NCI-H146 (cell line): Measurements from ENCODE around the gene TEX53.

Experiments used
- DNase-seq: peaks from one replicate; lab custom pipeline; 2025; lab: John Stamatoyannopoulos, UW

Gene TEX53

DNA sequence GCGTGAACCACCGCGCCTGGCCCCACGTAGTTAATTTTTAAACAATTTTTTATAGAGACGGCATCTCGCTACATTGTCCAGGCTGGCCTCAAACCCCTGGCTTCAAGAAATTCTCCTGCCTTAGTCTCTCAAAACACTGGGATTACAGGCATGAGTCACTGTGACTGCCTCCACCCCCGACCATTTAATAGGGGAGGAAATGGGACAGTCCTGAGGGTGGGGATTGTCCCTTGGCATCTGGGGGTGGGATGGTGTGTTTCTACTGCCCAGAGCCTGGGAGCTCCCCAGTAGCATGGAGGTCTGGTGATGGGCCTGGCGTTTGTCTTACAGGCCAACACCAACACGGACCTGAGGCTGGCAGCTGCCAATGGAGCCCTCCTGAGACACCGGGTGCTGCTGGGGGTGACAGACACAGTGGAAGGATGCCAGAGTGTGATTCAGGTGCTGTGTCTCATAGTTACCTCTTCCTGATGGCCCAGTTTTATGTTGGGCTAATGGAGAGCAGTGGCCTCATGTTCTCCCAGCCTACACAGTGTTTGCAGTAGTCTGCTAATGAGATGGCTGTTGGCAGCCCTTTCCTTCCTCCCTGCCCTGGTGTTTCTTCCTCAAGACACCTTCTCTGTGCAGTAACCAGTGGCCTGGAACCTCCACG, 24.0 kb downstream of the TEX53 start:
- no peak for DNase-seq

DNA sequence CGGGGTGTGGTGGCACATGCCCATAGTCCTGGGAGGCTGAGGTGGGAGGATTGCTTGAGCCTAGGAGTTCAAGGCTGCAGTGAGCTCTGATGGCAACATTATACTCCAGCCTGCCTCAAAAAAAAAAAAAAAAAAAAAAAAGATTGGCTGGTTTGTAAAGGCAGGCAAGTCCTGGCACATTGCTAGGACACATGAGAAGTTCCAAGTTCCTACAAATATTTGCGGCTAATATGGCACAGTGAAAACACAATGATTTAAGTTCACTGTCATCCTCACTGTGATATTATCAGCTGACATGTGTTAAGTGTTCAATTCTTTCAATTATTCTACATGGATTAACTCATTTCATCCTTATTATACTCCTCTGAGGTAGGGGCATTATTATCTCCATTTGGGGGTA, 26.4 kb downstream of the TEX53 start:
- no peak for DNase-seq

- DNase-seq = no peak
These were observed 28.0 kb downstream of the TEX53 start for GRCh38 chr9:114629563-114630090.

DNA sequence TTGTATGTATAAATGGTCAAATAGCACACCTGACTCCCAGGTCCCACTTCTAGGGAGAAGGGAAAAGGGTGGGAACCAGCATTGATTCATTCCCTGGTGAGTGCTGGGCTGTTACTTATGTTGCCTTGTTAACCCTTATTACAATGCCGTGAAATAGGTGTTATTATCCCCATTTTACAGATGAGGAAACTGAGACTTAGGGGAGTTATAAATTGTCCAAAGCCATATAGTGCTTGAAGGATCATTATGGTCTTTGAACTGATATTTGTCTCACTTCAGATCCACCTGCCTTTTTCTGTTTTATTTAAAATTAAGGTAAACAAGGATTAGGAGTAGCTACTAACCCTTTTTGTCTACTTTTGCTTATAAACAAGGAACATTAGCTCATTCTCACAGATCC, 30.1 kb downstream of the TEX53 start:
- no peak for DNase-seq

GRCh38 chr9:114626415-114627020, 31.1 kb downstream of the TEX53 start:
- DNase-seq = no peak

DNA sequence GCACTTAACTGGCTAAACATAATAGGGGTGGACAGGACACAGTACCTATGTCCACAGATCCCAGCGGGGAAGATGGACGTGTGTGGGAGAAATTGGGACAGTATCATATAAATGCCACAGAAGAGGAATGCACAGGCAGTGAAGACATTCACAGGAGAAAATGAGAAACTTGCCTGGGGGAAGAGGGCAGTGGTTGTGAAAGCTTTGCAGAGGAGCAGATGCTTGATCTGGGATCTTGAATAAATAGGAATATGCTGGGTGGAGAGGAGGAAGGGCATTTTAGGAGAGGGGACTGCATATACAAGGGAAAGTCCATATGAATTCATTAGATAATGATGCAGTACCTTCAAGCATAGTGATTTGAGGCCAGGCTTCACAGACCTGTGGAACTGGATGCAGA, 32.9 kb downstream of the TEX53 start:
- no peak for DNase-seq

- no peak for DNase-seq
These were observed 35.5 kb downstream of the TEX53 start for GRCh38 chr9:114621975-114622609.

- DNase-seq = no peak
These were observed 36.0 kb downstream of the TEX53 start for GRCh38 chr9:114621561-114621960.

DNA sequence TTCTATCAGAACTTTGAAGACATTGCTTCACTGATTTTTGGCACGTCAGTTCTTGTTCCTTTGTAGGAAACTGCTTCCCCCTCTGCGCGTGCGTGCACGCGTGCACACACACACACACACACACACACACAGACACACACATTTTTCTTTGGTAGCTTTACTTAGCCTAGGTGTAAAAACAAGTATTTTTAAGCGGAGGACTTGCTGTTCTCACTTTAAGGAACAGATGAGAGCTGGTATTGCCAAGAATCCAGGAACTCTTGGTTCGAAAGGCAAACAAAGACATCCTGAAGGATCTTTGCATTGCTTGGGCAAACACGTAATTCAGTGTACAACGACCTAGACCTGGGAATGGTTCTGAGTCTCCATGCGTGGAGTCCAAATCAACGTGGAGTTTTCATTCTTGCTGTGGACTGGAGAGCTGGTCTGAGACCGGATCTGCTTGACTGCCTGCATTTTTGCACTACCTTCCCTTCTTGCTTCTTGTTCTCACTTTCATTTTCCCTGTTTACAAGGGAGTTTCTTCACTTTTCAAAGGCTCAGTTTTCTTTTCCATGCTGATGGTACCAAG, 38.3 kb downstream of the TEX53 start:
- no peak for DNase-seq

- no peak for DNase-seq
These were observed 40.7 kb downstream of the TEX53 start for GRCh38 chr9:114616684-114617520.

DNA sequence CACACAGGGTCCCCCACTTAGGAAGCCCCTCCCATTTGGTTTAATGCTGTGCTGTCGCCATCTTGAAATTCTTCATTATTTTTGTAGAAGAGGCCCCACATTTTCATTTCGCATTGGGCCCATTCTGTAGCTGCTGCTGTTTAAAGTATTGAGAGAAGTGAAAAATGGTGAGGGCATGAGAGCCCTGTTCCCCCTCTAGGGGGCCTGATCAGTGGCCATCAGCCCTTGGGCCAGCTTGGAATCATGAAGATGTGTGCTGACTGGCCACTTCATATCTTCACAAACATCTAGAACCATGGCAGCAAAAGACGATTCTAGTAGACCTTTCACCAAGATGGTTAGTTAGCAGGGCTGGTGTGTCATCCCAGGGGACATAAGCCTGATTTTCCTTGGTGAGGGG, 43.2 kb downstream of the TEX53 start:
- no peak for DNase-seq

- no peak for DNase-seq
These were observed 43.7 kb downstream of the TEX53 start for GRCh38 chr9:114613919-114614318.

DNA sequence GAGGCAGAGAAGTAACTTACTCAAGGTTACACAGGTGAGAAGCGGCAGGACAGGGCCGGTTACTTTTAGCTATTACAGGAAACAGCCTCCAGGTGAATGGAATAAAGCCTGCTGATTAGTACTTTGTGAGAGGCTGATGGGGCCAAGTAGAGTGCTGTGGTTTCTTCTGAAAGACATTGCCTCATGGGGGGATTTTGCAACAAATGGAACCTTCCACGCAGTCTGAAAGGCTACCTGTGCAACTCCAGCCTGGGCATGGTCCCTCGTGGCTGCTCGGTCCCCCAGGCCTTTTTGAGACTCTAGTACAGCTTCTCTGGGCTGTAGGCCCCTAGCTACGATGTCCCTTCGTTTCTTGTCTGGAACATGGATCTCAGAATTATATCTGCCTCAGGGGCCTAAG, 44.5 kb downstream of the TEX53 start:
- DNase-seq = no peak

GRCh38 chr9:114612272-114612923, 45.2 kb downstream of the TEX53 start:
- no peak for DNase-seq

DNA sequence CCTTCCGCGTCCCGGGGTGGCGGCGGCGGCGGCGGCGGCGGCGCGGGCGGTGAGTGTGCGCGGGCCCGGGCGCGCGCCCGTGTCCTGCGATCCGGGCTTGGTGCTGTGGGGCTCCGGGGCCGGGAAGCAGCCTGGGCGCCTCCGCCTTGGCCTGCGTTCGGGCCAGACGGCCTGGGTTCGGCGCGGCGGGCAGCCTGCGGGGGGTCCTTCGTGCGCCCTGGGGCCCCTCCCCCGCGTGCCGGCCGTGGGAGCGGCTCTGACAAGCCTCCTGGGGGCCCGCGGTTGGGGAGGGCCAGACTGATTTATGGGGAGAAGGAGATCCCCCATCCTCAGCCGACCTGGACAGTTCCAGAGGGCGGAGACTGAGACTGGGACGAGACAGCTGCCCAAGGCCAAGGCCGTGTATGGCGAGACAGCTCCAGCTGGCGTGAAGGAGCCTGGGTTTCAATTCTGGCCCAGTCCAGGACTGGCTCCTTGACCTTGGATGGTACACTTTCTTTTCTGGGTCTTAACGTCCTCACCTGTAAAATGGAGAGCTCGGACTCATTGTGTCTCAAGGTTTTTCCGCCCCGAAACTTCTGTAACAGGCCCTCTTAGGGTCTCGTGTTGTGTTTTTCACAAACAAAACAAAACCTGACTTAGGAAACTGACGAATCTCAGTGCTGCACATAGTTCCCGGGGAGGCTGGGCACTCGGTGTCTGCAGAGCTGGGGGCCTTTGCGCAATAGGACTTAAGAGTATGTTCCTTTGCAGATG, 45.9 kb downstream of the TEX53 start:
- DNase-seq = peak; percentile 55

- DNase-seq = no peak
These were observed 49.1 kb downstream of the TEX53 start for GRCh38 chr9:114608525-114608796.

DNA sequence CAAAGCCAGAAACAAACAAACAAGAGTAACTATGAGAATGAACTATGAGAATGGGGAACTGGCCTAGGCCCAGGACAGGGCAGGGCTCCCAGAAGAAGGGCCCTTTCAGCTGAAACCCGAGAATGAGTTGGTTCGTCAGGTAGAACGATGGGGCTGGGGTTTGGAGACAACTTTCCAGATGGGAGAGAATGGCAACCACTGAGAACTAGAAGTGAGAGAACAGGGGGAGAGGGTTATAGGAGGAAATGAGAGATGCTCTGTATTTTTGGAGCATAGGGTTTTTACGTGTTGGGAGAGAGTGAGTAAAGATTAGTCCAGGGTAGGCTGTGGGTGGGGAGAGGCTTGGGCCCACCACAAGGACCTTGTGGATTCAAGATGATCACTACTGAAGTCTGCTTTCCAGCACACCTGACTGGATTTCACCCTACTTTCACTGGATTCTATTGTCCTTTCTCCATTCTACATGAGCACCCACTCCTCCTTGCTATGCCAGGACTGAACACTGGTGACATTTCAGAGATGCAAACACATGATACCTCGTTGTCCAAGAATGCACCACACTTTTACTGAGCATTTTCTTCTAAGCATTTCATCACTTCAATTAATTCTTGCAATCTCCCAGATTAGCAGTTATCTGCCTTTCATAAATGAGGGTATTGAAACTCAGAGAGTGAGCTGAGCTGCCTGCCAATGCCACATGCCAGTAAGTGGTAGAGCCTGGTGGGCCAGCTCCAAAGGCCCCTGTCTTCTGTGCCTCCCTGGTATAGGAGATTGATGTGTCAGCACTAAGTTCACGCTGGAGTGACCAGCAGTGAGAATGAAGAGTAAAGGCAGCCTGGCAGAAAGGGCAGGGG, 49.7 kb downstream of the TEX53 start:
- DNase-seq = no peak

DNA sequence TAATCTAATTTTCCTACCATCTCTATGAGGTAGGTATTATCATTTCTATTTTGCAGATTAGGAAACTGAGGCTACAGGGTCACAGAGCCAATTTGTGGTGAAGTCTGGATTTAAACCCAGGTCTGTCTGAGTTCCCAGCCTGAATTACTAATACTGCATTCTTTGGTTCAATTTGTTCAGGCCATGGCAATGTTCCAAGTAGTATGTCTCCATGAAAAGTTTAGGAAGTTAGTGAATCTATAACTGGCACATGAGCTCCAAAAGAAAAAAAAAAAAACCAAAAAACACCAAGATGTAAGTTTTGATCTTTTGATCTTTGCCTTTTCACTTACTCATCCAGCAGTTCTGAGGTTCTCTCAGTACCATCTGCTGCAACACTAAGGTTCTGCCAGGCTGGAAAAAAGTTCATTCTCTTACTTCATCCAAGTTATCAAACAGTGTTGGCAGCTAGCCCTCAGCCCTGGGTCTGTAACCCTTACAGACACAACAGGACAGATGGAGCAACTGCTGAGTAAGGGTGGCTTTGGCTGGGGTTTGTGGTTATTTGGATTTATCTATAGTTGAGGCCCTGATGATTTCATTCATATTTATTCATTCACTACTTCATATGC, 50.9 kb downstream of the TEX53 start:
- DNase-seq = no peak
